Measurements from ENCODE around the gene DCST2. TPM values are rescaled to one million over a fixed set of nuclear protein-coding genes. Genes with fewer than 3 reads are reported as not detected.
"Not testable (repeated sequence)": the region's sequence is repeated elsewhere in the genome, so short reads cannot be mapped to it uniquely, and the experiment has no call there.

Gene DCST2
- total RNA-seq, 2 donors from 2014 or later, result 0.33 to 1.8 TPM

- peak; percentile 97 to 100 (median 98) for DNase-seq
- H3K9me3 ChIP-seq, result no peaks in the 10 kb centered on the region
- H3K4me3 ChIP-seq, result peak within 1 kb of the TSS; percentile 42 to 70
- 0% methylated on average over 25 to 26 of the region's 26 CpGs for WGBS, 2 donors
- intact Hi-C loops (cut with DNase I), result no loop called here
- H3K27me3 ChIP-seq, result no peaks in the 10 kb centered on the region
- TF ChIP-seq CTCF (IDR thresholded peaks at IDR 0.05) (no peak), POLR2A (IDR thresholded peaks at IDR 0.05) (peak in 2 of 3 donors; percentile 50 to 55)
- peak within 1 kb of the TSS in 3 of 4 donors; percentile 43 to 78 (median 66) for H3K27ac ChIP-seq
- no peaks in the 10 kb centered on the region for H3K36me3 ChIP-seq (replicated peaks in 1 of 2; ENCODE audit: insufficient read depth in 1 of 2, low read depth in 2 of 2)
- peak; percentile 100 for ATAC-seq
- H3K4me1 ChIP-seq, result peaks cover 18% of the 10 kb centered on the region
Measured at GRCh38 chr1:154982897-154983648, 50.5 kb downstream of the DCST2 start, which contains the start of gene FLAD1. Gene FLAD1 (plus strand): TSS chr1:154983344. CDS start chr1:154983695, 351 bp downstream.

- Histone ChIP-seq H3K4me1 (peaks cover 18% of the 10 kb centered on the region), H3K36me3 (replicated peaks in 1 of 2; ENCODE audit: insufficient read depth in 1 of 2, low read depth in 2 of 2) (no peaks in the 10 kb centered on the region), H3K9me3 (no peaks in the 10 kb centered on the region), H3K4me3 (no peak overlapping the region), H3K27me3 (no peaks in the 10 kb centered on the region), H3K27ac (peak overlapping the region in 1 of 4 donors; percentile 29)
- no peak for TF ChIP-seq POLR2A (IDR thresholded peaks at IDR 0.05)
- DNase-seq (no peak), ATAC-seq (no peak)
- intact Hi-C loops (cut with DNase I), result no loop called here
- 54 to 58% methylated on average over 6 of the region's 6 CpGs for WGBS, 2 donors
Measured at GRCh38 chr1:154982341-154982740, 51.2 kb downstream of the DCST2 start.

GRCh38 chr1:154978360-154978759, 55.2 kb downstream of the DCST2 start:
- 91 to 94% methylated on average over 3 of the region's 3 CpGs for WGBS, 2 donors
- intact Hi-C loops (cut with DNase I), result no loop called here
- Histone ChIP-seq H3K4me1 (peaks cover 17% of the 10 kb centered on the region), H3K27me3 (no peaks in the 10 kb centered on the region), H3K4me3 (no peak overlapping the region), H3K36me3 (replicated peaks in 1 of 2; ENCODE audit: insufficient read depth in 1 of 2, low read depth in 2 of 2) (no peaks in the 10 kb centered on the region), H3K9me3 (no peaks in the 10 kb centered on the region), H3K27ac (no peak overlapping the region)
- TF ChIP-seq POLR2A (IDR thresholded peaks at IDR 0.05) (no peak), CTCF (IDR thresholded peaks at IDR 0.05) (no peak)
- DNase-seq (no peak), ATAC-seq (no peak)

GRCh38 chr1:154977762-154978161, 55.8 kb downstream of the DCST2 start:
- WGBS, 2 donors, result 42 to 58% methylated on average over 3 of the region's 3 CpGs
- DNase-seq; ATAC-seq; H3K9me3 ChIP-seq; H3K36me3 ChIP-seq (replicated peaks in 1 of 2; ENCODE audit: insufficient read depth in 1 of 2, low read depth in 2 of 2); H3K27me3 ChIP-seq; H3K4me3 ChIP-seq; intact Hi-C loops (cut with DNase I); H3K27ac ChIP-seq: not testable (repeated sequence)
- H3K4me1 ChIP-seq, result peaks cover 21% of the 10 kb centered on the region

GRCh38 chr1:154975409-154976059, 58.0 kb downstream of the DCST2 start:
- WGBS, 2 donors, result 0% methylated on average over 17 to 24 of the region's 24 CpGs
- ATAC-seq (no peak), DNase-seq (peak; percentile 44 to 63 (median 54))
- intact Hi-C loops (cut with DNase I), result no loop called here
- H3K27me3 ChIP-seq, result no peaks in the 10 kb centered on the region
- peak overlapping the region; percentile 5 to 23 for H3K4me3 ChIP-seq
- H3K27ac ChIP-seq, result peak overlapping the region; percentile 81 to 98 (median 96)
- no peaks in the 10 kb centered on the region for H3K9me3 ChIP-seq
- peaks cover 38% of the 10 kb centered on the region for H3K4me1 ChIP-seq
- no peak for TF ChIP-seq POLR2A (IDR thresholded peaks at IDR 0.05)
- no peak for TF ChIP-seq CTCF (IDR thresholded peaks at IDR 0.05)
- H3K36me3 ChIP-seq (replicated peaks in 1 of 2; ENCODE audit: insufficient read depth in 1 of 2, low read depth in 2 of 2), result no peaks in the 10 kb centered on the region

Measured in body of pancreas (tissue), 4 donors.